GM23248 (cell line): ENCODE results near the gene SECISBP2L.

ENCODE experiments used
- EZH2 ChIP-seq: fragments of 200-600 bp; sonication (generic); IDR thresholded peaks from 2 replicates; pipeline ENCODE4 v1.6.1; 2018; ENCODE audit warnings: antibody characterized with exemption, mild to moderate bottlenecking; ENCODE audit not compliant: insufficient read depth, poor library complexity, severe bottlenecking
- EZH2phosphoT487 ChIP-seq: fragments of 200-600 bp; sonication (generic); IDR thresholded peaks from 2 replicates; pipeline ENCODE4 v1.6.1; 2018; ENCODE audit warnings: antibody characterized with exemption, moderate library complexity, mild to moderate bottlenecking, low read depth; ENCODE audit not compliant: insufficient read depth

- TF ChIP-seq EZH2phosphoT487 (no peak), EZH2 (no peak)
These were observed 59.1 kb downstream of the SECISBP2L start for GRCh38 chr15:48987142-48987541.
